ENCODE measurements around the gene NFYB. TPM values are rescaled to one million over a fixed set of nuclear protein-coding genes. Genes with fewer than 3 reads are reported as not detected.

Gene NFYB
- total and polyA plus RNA-seq, 7 experiments from 2014 or later = 11.6 to 47.0 (median 24.9) TPM

DNA sequence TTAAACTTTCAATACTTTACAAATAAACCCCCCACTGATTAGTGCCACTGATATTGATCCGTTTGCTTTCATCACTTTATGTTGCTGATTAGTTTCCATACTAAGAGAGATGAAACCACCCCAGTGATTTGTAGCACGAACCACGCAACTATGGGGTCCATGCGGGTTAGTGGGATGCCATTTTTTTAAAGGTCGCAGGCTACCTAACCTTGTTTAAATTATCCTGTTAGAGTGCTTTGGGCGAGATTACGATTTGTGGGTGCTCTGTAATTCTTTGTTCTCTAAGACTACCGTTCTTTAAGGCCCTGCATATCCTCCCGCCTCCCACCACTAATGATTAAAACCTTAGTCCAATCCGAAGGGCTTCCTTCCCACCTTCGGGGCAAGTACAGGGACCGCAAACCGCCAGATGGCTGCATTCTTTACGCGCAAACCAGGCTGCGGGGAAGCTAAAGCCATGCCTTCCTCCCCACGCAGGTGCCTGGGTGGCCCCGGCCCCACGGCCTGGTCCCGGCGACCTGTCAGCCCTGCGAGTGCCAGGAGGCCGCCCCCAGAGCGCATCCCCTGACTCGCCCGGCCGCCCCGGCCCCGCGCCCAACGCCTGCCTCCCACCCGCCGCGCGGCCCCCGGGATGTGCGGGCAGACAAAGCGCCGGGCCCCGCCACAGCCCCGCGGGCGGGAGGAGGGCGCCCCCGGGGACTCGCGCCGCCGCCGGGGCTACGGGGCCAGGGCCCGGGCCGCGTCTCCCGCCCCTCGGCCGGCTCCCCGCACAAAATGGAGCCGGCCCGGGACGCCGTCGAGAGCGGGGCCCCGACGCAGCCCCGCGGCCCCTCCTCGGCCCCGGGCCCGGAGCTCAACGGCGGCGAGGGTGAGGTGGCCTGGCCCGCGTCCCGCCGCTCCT, 759 bp downstream of the NFYB start:
- Mint-ChIP-seq H3K36me3 (peaks cover 4 to 5% (median 4%) of the 10 kb centered on the region in 5 donors), H3K9me3 (no peaks in the 10 kb centered on the region), H3K4me1 (peaks cover 4 to 27% (median 13%) of the 10 kb centered on the region in 7 donors), H3K27me3 (peaks cover 0 to 15% (median 0%) of the 10 kb centered on the region in 5 donors), H3K4me3 (peak overlapping the region; percentile 81 to 93 (median 90)), H3K27ac (peak overlapping the region; percentile 71 to 95 (median 89))
- Histone ChIP-seq H3K36me3 (ENCODE audit: control insufficient read depth in 2 of 3, insufficient read depth in 3 of 3, low read length in 3 of 3) (peaks cover 0 to 4% (median 0%) of the 10 kb centered on the region in 3 experiments), H3K4me3 (ENCODE audit: low read length) (peak overlapping the region; percentile 69), H3K27me3 (ENCODE audit: control insufficient read depth in 2 of 2, insufficient read depth in 2 of 2, low read length in 2 of 2) (no peaks in the 10 kb centered on the region), H3K9me3 (ENCODE audit: control insufficient read depth in 2 of 3, low read length in 3 of 3) (no peaks in the 10 kb centered on the region), H3K4me1 (ENCODE audit: control insufficient read depth in 2 of 2, insufficient read depth in 2 of 2, low read length in 2 of 2) (peaks cover 10 to 26% of the 10 kb centered on the region in 2 donors), H3K27ac (ENCODE audit: low read depth, low read length) (peak overlapping the region; percentile 69)
- CTCF ChIA-PET = interaction anchor here (0.7 kb wide), 1 partner anchor 151 kb away, joined by 5 read pairs; no protein-coding TSS in a partner anchor
- POLR2A ChIA-PET = interaction anchor here (0.9 to 3.5 kb wide), 15 partner anchors 11 to 970 kb away, joined by 3 to 32 read pairs (median 4); partner anchors contain the start of genes HCFC2, HSP90B1, TDG and WASHC4
- DNase-seq (peak; percentile 29 to 66 (median 38)), ATAC-seq (peak; percentile 0)
- intact Hi-C loops (cut with micrococcal nuclease) = loop anchor here (1.0 to 5.0 kb wide), 6 partner anchors 73 to 1194 kb away; partner anchors contain the start of genes C12orf75 (in 1 of the 2), EID3 (in 1 of the 2), HCFC2 (in 1 of the 2) and TDG (in 1 of the 2)

GRCh38 chr12:104136577-104136976, 1.4 kb downstream of the NFYB start:
- Mint-ChIP-seq H3K4me3 (peak overlapping the region; percentile 81 to 93 (median 90)), H3K9me3 (no peaks in the 10 kb centered on the region), H3K27ac (peak overlapping the region; percentile 33 to 93 (median 88)), H3K4me1 (peaks cover 4 to 31% (median 18%) of the 10 kb centered on the region in 7 donors), H3K36me3 (peaks cover 7 to 9% (median 8%) of the 10 kb centered on the region in 5 donors), H3K27me3 (peaks cover 0 to 9% (median 0%) of the 10 kb centered on the region in 5 donors)
- ATAC-seq (no peak), DNase-seq (no peak)
- Histone ChIP-seq H3K27me3 (ENCODE audit: control insufficient read depth in 2 of 2, insufficient read depth in 2 of 2, low read length in 2 of 2) (no peaks in the 10 kb centered on the region), H3K4me1 (ENCODE audit: control insufficient read depth in 2 of 2, insufficient read depth in 2 of 2, low read length in 2 of 2) (peaks cover 10 to 26% of the 10 kb centered on the region in 2 donors), H3K9me3 (ENCODE audit: control insufficient read depth in 2 of 3, low read length in 3 of 3) (no peaks in the 10 kb centered on the region), H3K4me3 (ENCODE audit: low read length) (peak overlapping the region; percentile 69), H3K27ac (ENCODE audit: low read depth, low read length) (peak overlapping the region; percentile 69), H3K36me3 (ENCODE audit: control insufficient read depth in 2 of 3, insufficient read depth in 3 of 3, low read length in 3 of 3) (peaks cover 0 to 10% (median 0%) of the 10 kb centered on the region in 3 experiments)
- CTCF ChIA-PET = no interaction called here
- intact Hi-C loops (cut with micrococcal nuclease) = loop anchor here (2.0 to 5.0 kb wide), 5 partner anchors 81 to 1194 kb away; partner anchors contain the start of genes C12orf75 (in 1 of the 2), EID3 (in 1 of the 2), TDG (in 1 of the 2) and TXNRD1 (in 1 of the 2)
- POLR2A ChIA-PET = interaction anchor here (1.0 to 3.5 kb wide), 5 partner anchors 12 to 235 kb away, joined by 3 to 32 read pairs (median 3); partner anchors contain the start of gene HSP90B1

DNA sequence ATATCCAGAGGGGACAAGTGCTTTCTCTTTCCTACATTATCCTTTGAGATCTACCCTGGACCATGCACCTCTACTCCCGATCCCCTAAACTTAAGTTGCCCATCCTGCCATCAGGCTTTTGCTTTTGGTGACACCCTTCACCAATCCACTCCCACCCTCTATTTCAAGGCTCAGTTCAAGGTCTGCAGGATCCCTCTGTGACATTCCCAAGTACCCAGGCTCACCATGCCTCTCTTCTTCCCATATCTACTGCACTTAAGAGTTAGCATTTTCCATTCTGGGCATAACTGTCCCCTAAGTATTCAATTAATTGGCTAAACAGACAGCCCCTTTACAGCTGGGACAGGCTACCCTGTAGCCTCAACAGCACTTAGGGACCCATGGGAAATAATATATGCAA, 3.1 kb downstream of the NFYB start:
- Mint-ChIP-seq H3K36me3 (peaks cover 7 to 12% (median 8%) of the 10 kb centered on the region in 5 donors), H3K27me3 (no peaks in the 10 kb centered on the region), H3K4me3 (no peak overlapping the region), H3K4me1 (peaks cover 16 to 47% (median 23%) of the 10 kb centered on the region in 7 donors), H3K27ac (no peak overlapping the region), H3K9me3 (no peaks in the 10 kb centered on the region)
- CTCF ChIA-PET = no interaction called here
- H3K9me3 ChIP-seq (ENCODE audit: control insufficient read depth in 2 of 3, low read length in 3 of 3) = no peaks in the 10 kb centered on the region
- ATAC-seq (no peak), DNase-seq (no peak)
- H3K27me3 ChIP-seq (ENCODE audit: control insufficient read depth in 2 of 2, insufficient read depth in 2 of 2, low read length in 2 of 2) = no peaks in the 10 kb centered on the region
- H3K4me3 ChIP-seq (ENCODE audit: low read length) = no peak overlapping the region
- intact Hi-C loops (cut with micrococcal nuclease) = loop anchor here (5.0 kb wide), 3 partner anchors 82 to 972 kb away; partner anchors contain the start of genes EID3 (in 1 of the 2), TXNRD1 (in 1 of the 2) and WASHC4 (in 1 of the 2)
- POLR2A ChIA-PET = interaction anchor here (0.6 kb wide), 1 partner anchor 205 kb away, joined by 3 read pairs; no protein-coding TSS in a partner anchor
- no peak overlapping the region for H3K27ac ChIP-seq (ENCODE audit: low read depth, low read length)
- peaks cover 10 to 26% of the 10 kb centered on the region in 2 donors for H3K4me1 ChIP-seq (ENCODE audit: control insufficient read depth in 2 of 2, insufficient read depth in 2 of 2, low read length in 2 of 2)
- H3K36me3 ChIP-seq (ENCODE audit: control insufficient read depth in 2 of 3, insufficient read depth in 3 of 3, low read length in 3 of 3) = peaks cover 0 to 17% (median 5%) of the 10 kb centered on the region in 3 experiments

GRCh38 chr12:104133866-104134265, 4.1 kb downstream of the NFYB start:
- CTCF ChIA-PET = interaction anchor here (0.7 to 1.8 kb wide), 2 partner anchors 25 to 75 kb away, joined by 3 to 7 read pairs; no protein-coding TSS in a partner anchor
- no peak overlapping the region for H3K27ac Mint-ChIP-seq
- H3K9me3 Mint-ChIP-seq = no peaks in the 10 kb centered on the region
- H3K36me3 ChIP-seq (ENCODE audit: control insufficient read depth in 2 of 3, insufficient read depth in 3 of 3, low read length in 3 of 3) = peaks cover 0 to 17% (median 5%) of the 10 kb centered on the region in 3 experiments
- H3K4me3 Mint-ChIP-seq = no peak overlapping the region
- peaks cover 21 to 54% (median 31%) of the 10 kb centered on the region in 7 donors for H3K4me1 Mint-ChIP-seq
- H3K27me3 ChIP-seq (ENCODE audit: control insufficient read depth in 2 of 2, insufficient read depth in 2 of 2, low read length in 2 of 2) = no peaks in the 10 kb centered on the region
- ATAC-seq (no peak), DNase-seq (no peak)
- no peaks in the 10 kb centered on the region for H3K9me3 ChIP-seq (ENCODE audit: control insufficient read depth in 2 of 3, low read length in 3 of 3)
- intact Hi-C loops (cut with micrococcal nuclease) = no loop called here
- no peaks in the 10 kb centered on the region for H3K27me3 Mint-ChIP-seq
- no peak overlapping the region for H3K27ac ChIP-seq (ENCODE audit: low read depth, low read length)
- POLR2A ChIA-PET = interaction anchor here (0.7 to 1.1 kb wide), 2 partner anchors 11 to 23 kb away, joined by 3 read pairs; no protein-coding TSS in a partner anchor
- H3K4me3 ChIP-seq (ENCODE audit: low read length) = no peak overlapping the region
- H3K4me1 ChIP-seq (ENCODE audit: control insufficient read depth in 2 of 2, insufficient read depth in 2 of 2, low read length in 2 of 2) = peaks cover 10 to 25% of the 10 kb centered on the region in 2 donors
- H3K36me3 Mint-ChIP-seq = peaks cover 7 to 18% (median 10%) of the 10 kb centered on the region in 5 donors

GRCh38 chr12:104133321-104133720, 4.7 kb downstream of the NFYB start:
- Mint-ChIP-seq H3K27ac (no peak overlapping the region), H3K27me3 (no peaks in the 10 kb centered on the region), H3K9me3 (no peaks in the 10 kb centered on the region), H3K4me3 (no peak overlapping the region), H3K36me3 (peaks cover 7 to 19% (median 11%) of the 10 kb centered on the region in 5 donors), H3K4me1 (peaks cover 19 to 52% (median 32%) of the 10 kb centered on the region in 7 donors)
- ATAC-seq (no peak), DNase-seq (no peak)
- Histone ChIP-seq H3K36me3 (ENCODE audit: control insufficient read depth in 2 of 3, insufficient read depth in 3 of 3, low read length in 3 of 3) (peaks cover 0 to 17% (median 5%) of the 10 kb centered on the region in 3 experiments), H3K27ac (ENCODE audit: low read depth, low read length) (no peak overlapping the region), H3K4me1 (ENCODE audit: control insufficient read depth in 2 of 2, insufficient read depth in 2 of 2, low read length in 2 of 2) (peaks cover 7 to 19% of the 10 kb centered on the region in 2 donors), H3K27me3 (ENCODE audit: control insufficient read depth in 2 of 2, insufficient read depth in 2 of 2, low read length in 2 of 2) (no peaks in the 10 kb centered on the region), H3K9me3 (ENCODE audit: control insufficient read depth in 2 of 3, low read length in 3 of 3) (no peaks in the 10 kb centered on the region), H3K4me3 (ENCODE audit: low read length) (no peak overlapping the region)
- POLR2A ChIA-PET = interaction anchor here (0.7 to 1.1 kb wide), 2 partner anchors 11 to 22 kb away, joined by 3 read pairs; no protein-coding TSS in a partner anchor
- CTCF ChIA-PET = interaction anchor here (0.7 to 1.8 kb wide), 2 partner anchors 24 to 74 kb away, joined by 3 to 7 read pairs; no protein-coding TSS in a partner anchor
- intact Hi-C loops (cut with micrococcal nuclease) = no loop called here
